BJ (cell line): ENCODE results near the gene AK5. TPM values are rescaled to one million over a fixed set of nuclear protein-coding genes. Genes with fewer than 3 reads are reported as not detected.

Experiments
- CTCF ChIA-PET: fragments of 350-600 bp; formaldehyde crosslinking; extraction: SDS; loops from one replicate; lab custom pipeline; 2021; ENCODE audit warnings: antibody characterized with exemption, inconsistent platforms; lab: Yijun Ruan, JAX
- POLR2A ChIA-PET: fragments of 300-600 bp; sonication (Branson Sonifier 250); formaldehyde crosslinking; extraction: SDS; loops from one replicate; lab custom pipeline; 2021; ENCODE audit warnings: antibody characterized with exemption; lab: Charles Lee
- DNase-seq: peaks from one replicate; pipeline ENCODE4 v3.0.0-alpha.2; 2011; ENCODE audit warnings: low read depth
- H3K27me3 ChIP-seq: 2 replicates; pipeline ENCODE4 v1.6.0; 2011; ENCODE audit warnings: low read length; ENCODE audit not compliant: control insufficient read depth, insufficient read depth
- H3K36me3 ChIP-seq: 2 replicates; pipeline ENCODE4 v1.5.1; 2011; ENCODE audit warnings: low read length; ENCODE audit not compliant: control insufficient read depth, insufficient read depth
- H3K4me3 ChIP-seq: 2 replicates; pipeline ENCODE4 v1.5.1; 2011; ENCODE audit warnings: low read depth, mild to moderate bottlenecking, control low read depth, low read length
- CTCF ChIP-seq: IDR thresholded peaks from 2 replicates; pipeline ENCODE4 v1.5.1; 2011; ENCODE audit warnings: low read depth, mild to moderate bottlenecking, control low read depth, inconsistent platforms, low read length, moderate library complexity; ENCODE audit not compliant: insufficient read depth
- polyA plus RNA-seq: library from polyadenylated mRNA; depleted of rRNA; stranded (reverse); fragments of >200 nt; gene quantifications from 2 replicates; pipeline ENCODE4 v1.2.3, GENCODE V29; 2011

AK5 gene
- polyA plus RNA-seq, 1 experiment: 7.8 TPM

GRCh38 chr1:77239311-77239710 lies 42.5 kb upstream of the AK5 start:
- H3K36me3 ChIP-seq: no peaks in the 10 kb centered on the region
- TF ChIP-seq CTCF: no peak
- DNase-seq: no peak
- H3K4me3 ChIP-seq: no peak overlapping the region
- CTCF ChIA-PET: interaction anchor here (1.1 kb wide), 1 partner anchor 37 kb away, joined by 3 read pairs; no protein-coding TSS in a partner anchor
- POLR2A ChIA-PET: no interaction called here
- no peaks in the 10 kb centered on the region for H3K27me3 ChIP-seq

- TF ChIP-seq CTCF: no peak
- Histone ChIP-seq H3K36me3 (no peaks in the 10 kb centered on the region), H3K27me3 (no peaks in the 10 kb centered on the region), H3K4me3 (no peak overlapping the region)
- ChIA-PET POLR2A (no interaction called here), CTCF (no interaction called here)
- no peak for DNase-seq
Measured at GRCh38 chr1:77245830-77246229, 36.0 kb upstream of the AK5 start.

- POLR2A ChIA-PET: no interaction called here
- CTCF ChIA-PET: no interaction called here
- no peak overlapping the region for H3K4me3 ChIP-seq
- H3K27me3 ChIP-seq: no peaks in the 10 kb centered on the region
- DNase-seq: no peak
- H3K36me3 ChIP-seq: no peaks in the 10 kb centered on the region
- TF ChIP-seq CTCF: no peak
Measured at GRCh38 chr1:77250126-77250525, 31.7 kb upstream of the AK5 start.

GRCh38 chr1:77253211-77253610 lies 28.6 kb upstream of the AK5 start:
- no peaks in the 10 kb centered on the region for H3K27me3 ChIP-seq
- ChIA-PET CTCF (no interaction called here), POLR2A (no interaction called here)
- H3K36me3 ChIP-seq: no peaks in the 10 kb centered on the region
- no peak overlapping the region for H3K4me3 ChIP-seq
- TF ChIP-seq CTCF: no peak
- DNase-seq: no peak

- TF ChIP-seq CTCF: no peak
Measured at GRCh38 chr1:77263708-77264107, 18.1 kb upstream of the AK5 start.

More at GRCh38 chr1:77263708-77264107, 18.1 kb upstream of the AK5 start:
- CTCF ChIA-PET: no interaction called here
- Histone ChIP-seq H3K36me3 (no peaks in the 10 kb centered on the region), H3K27me3 (no peaks in the 10 kb centered on the region), H3K4me3 (no peak overlapping the region)
- no peak for DNase-seq
- POLR2A ChIA-PET: no interaction called here
